K562 (cell line): Measurements from ENCODE around the gene SIRT7. TPM values are rescaled to one million over a fixed set of nuclear protein-coding genes. Genes with fewer than 3 reads are reported as not detected.

ENCODE experiments used
- CHD2 ChIP-seq: IDR thresholded peaks from 2 replicates; pipeline ENCODE4 v1.6.1; 2011; ENCODE audit warnings: low read depth, low read length
- CXXC5 ChIP-seq: fragments of 250-450 bp; sonication (Bioruptor Pico); IDR thresholded peaks from 2 replicates; pipeline ENCODE4 v1.8.0; 2022; ENCODE audit warnings: inconsistent platforms, mild to moderate bottlenecking, moderate library complexity
- ELF4 ChIP-seq: fragments of 450-650 bp; formaldehyde crosslinking; IDR thresholded peaks from 2 replicates; pipeline ENCODE4 v1.4.0; 2022; ENCODE audit warnings: missing genetic modification characterization
- ETV1 ChIP-seq: fragments of 450-650 bp; conservative IDR thresholded peaks from 2 replicates; pipeline ENCODE4 v1.6.1; 2016; ENCODE audit warnings: missing genetic modification characterization, control low read depth, low read depth, missing compliant biosample characterization
- FIP1L1 ChIP-seq: fragments of 200-400 bp; formaldehyde crosslinking; IDR thresholded peaks from 2 replicates; pipeline ENCODE4 v1.6.1; 2018; ENCODE audit warnings: mild to moderate bottlenecking, low read depth, low read length; ENCODE audit not compliant: poor library complexity, severe bottlenecking
- FOXP4 ChIP-seq: sonication (generic); formaldehyde crosslinking; IDR thresholded peaks from 2 replicates; pipeline ENCODE4 v1.8.0; 2022; ENCODE audit warnings: mild to moderate bottlenecking, missing genetic modification reagents, borderline replicate concordance
- GTF2E2 ChIP-seq: fragments of 200-800 bp; sonication (Bioruptor generic); IDR thresholded peaks from 2 replicates; pipeline ENCODE4 v1.6.1; 2016; ENCODE audit warnings: missing genetic modification characterization, missing compliant biosample characterization
- HDAC1 ChIP-seq, 2 experiments: fragments of 450-650 bp; IDR thresholded peaks; 2 replicates each; pipeline ENCODE4 v1.6.1; 2016 to 2017; ENCODE audit warnings: inconsistent platforms in 1 of 2, mild to moderate bottlenecking in 1 of 2, moderate library complexity in 1 of 2
- JUNB ChIP-seq: fragments of 450-650 bp; formaldehyde crosslinking; conservative IDR thresholded peaks from 2 replicates; pipeline ENCODE4 v1.4.0; 2020; ENCODE audit warnings: mild to moderate bottlenecking
- L3MBTL2 ChIP-seq: fragments of 450-650 bp; IDR thresholded peaks from 2 replicates; pipeline ENCODE4 v1.6.1; 2016; ENCODE audit warnings: mild to moderate bottlenecking, moderate library complexity
- MBD2 ChIP-seq: sonication (generic); IDR thresholded peaks from 2 replicates; pipeline ENCODE4 v1.6.1; 2016; ENCODE audit warnings: low read depth, borderline replicate concordance
- MIER1 ChIP-seq: fragments of 450-650 bp; IDR thresholded peaks from 2 replicates; pipeline ENCODE4 v1.6.1; 2016; ENCODE audit warnings: antibody characterized with exemption, mild to moderate bottlenecking, low read depth
- NCOA4 ChIP-seq: fragments of 450-650 bp; IDR thresholded peaks from 2 replicates; pipeline ENCODE4 v1.6.1; 2018; ENCODE audit warnings: mild to moderate bottlenecking; ENCODE audit not compliant: partially characterized antibody
- PHF20 ChIP-seq: fragments of 450-650 bp; IDR thresholded peaks from 2 replicates; pipeline ENCODE4 v1.6.1; 2018; ENCODE audit not compliant: partially characterized antibody
- POLR2AphosphoS5 ChIP-seq: IDR thresholded peaks from 2 replicates; pipeline ENCODE4 v1.6.1; 2011; ENCODE audit warnings: mild to moderate bottlenecking, low read depth, low read length, moderate library complexity; ENCODE audit not compliant: control insufficient read depth, insufficient read depth
- PRPF4 ChIP-seq: fragments of 200-400 bp; formaldehyde crosslinking; IDR thresholded peaks from one replicate; pipeline ENCODE4 v1.6.1; 2017; ENCODE audit warnings: low read length, low read depth, mild to moderate bottlenecking; ENCODE audit not compliant: insufficient read depth, poor library complexity, severe bottlenecking
- RAD51 ChIP-seq: fragments of 450-650 bp; IDR thresholded peaks from 2 replicates; pipeline ENCODE4 v1.7.1; 2016; ENCODE audit warnings: low read depth, mild to moderate bottlenecking, borderline replicate concordance
- RBM14 ChIP-seq: fragments of 200-400 bp; formaldehyde crosslinking; IDR thresholded peaks from 2 replicates; pipeline ENCODE4 v1.6.1; 2018; ENCODE audit warnings: low read depth, mild to moderate bottlenecking, low read length, moderate library complexity, borderline replicate concordance; ENCODE audit not compliant: insufficient read depth
- RCOR1 ChIP-seq, 2 experiments: IDR thresholded peaks; 2 replicates each; pipeline ENCODE4 v1.6.1; 2012; ENCODE audit warnings: low read depth in 2 of 2, low read length in 2 of 2, borderline replicate concordance in 1 of 2, improper control_type of control experiment in 1 of 2
- XRCC5 ChIP-seq: fragments of 200-400 bp; formaldehyde crosslinking; IDR thresholded peaks from 2 replicates; pipeline ENCODE4 v1.6.1; 2017; ENCODE audit warnings: low read depth, mild to moderate bottlenecking, low read length
- polyA plus RNA-seq, 8 experiments: library from polyadenylated mRNA; depleted of rRNA in 4 of 8; stranded (reverse) in 5 of 8; unstranded in 3 of 8; fragments of >200 nt; fragmentation: Nextera tagmentation in 2 of 8; fragmentation: Illumina TruSeq in 1 of 8; extraction: Ambion mirVana in 2 of 8; extraction: Trizol in 1 of 8; gene quantifications; 2 replicates each; pipeline versions ENCODE4 v1.2.1 to v1.2.3, GENCODE V29; 2011 to 2014; ENCODE audit warnings: inconsistent platforms in 1 of 8, missing spikeins in 1 of 8
- total RNA-seq, 7 experiments: library from RNA; depleted of rRNA in 6 of 7; stranded (reverse); fragments of >200 nt in 6 of 7; fragmentation: Illumina TruSeq in 2 of 7; extraction: Trizol in 2 of 7; gene quantifications; 2 replicates each; pipeline versions ENCODE4 v1.2.1 to v1.2.3, GENCODE V29; 2011 to 2021; ENCODE audit warnings: low replicate concordance in 1 of 7
- TF ChIP-seq, protein P1 (sequence below): sonication (generic); formaldehyde crosslinking; IDR thresholded peaks from 2 replicates; pipeline ENCODE4 v1.8.1; 2023; ENCODE audit warnings: mild to moderate bottlenecking, missing genetic modification reagents
- TF ChIP-seq, protein P2 (sequence below): fragments of 250-450 bp; sonication (Bioruptor Pico); IDR thresholded peaks from 2 replicates; pipeline ENCODE4 v1.4.0; 2020; ENCODE audit warnings: mild to moderate bottlenecking

The SIRT7 gene
- total and polyA plus RNA-seq, 9 of the 15 experiments (the other 6 are each of a cell fraction or from before 2014, with no cell fraction given), result 1.6 to 54.8 (median 20.3) TPM

DNA sequence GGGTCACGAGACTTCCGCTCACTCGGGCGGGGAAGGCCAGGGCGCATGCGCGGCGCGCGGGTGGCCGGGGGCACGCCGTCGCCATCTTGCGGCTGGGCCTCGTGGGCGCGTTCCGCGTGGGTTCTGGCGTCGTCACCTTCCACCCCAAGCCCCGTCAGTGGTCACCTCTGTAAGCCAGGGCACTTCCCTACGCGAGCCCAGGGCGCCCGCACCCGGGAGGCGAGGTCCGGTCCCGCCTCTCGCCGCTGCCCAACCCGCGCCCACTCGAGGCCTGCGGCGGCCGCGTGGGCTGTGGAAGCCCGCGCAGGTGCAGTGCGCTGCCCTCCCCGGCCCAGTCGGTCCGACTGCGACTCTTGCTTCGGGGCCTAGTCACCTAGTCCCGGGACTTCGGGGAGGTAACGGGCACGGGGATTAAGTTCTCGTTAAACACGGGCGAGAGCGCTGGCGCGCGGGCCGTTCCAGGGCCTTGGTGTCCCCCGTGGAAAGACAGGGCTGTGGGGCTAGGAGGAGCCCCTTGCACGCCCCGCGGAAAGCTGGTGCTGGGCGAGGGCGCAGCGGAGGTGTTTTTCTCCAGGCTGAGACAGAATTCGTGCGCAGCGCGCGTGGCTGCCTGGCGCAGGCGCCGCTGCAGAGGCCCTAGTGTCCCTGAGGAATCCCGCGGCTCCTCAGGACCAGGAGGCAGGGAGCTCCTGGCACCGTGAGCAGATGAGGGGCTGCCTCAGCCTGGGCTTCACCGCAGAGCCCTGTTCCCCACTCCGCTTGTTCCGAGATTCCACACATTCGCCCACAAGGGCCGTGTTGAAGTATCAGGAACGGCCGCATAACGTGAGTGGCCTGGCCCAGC, 46.4 kb downstream of the SIRT7 start (continued):
- TF ChIP-seq NCOA4, result no peak
- peak; percentile 98 for TF ChIP-seq L3MBTL2
- peak; percentile 91 for TF ChIP-seq ETV1 (tag)
- peak; percentile 80 for TF ChIP-seq PHF20
- peak; percentile 74 for TF ChIP-seq PRPF4
- peak; percentile 39; the same call in 1 of the 2 replicates for TF ChIP-seq CHD2
- TF ChIP-seq ELF4, result peak; percentile 44; the same call in 1 of the 2 replicates
- TF ChIP-seq FIP1L1, result peak; percentile 86
- TF ChIP-seq JUNB, result no peak
- TF ChIP-seq, protein P1, sequence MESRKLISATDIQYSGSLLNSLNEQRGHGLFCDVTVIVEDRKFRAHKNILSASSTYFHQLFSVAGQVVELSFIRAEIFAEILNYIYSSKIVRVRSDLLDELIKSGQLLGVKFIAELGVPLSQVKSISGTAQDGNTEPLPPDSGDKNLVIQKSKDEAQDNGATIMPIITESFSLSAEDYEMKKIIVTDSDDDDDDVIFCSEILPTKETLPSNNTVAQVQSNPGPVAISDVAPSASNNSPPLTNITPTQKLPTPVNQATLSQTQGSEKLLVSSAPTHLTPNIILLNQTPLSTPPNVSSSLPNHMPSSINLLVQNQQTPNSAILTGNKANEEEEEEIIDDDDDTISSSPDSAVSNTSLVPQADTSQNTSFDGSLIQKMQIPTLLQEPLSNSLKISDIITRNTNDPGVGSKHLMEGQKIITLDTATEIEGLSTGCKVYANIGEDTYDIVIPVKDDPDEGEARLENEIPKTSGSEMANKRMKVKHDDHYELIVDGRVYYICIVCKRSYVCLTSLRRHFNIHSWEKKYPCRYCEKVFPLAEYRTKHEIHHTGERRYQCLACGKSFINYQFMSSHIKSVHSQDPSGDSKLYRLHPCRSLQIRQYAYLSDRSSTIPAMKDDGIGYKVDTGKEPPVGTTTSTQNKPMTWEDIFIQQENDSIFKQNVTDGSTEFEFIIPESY (CRISPR knock-in tag), result 0 out of 2 replicates have a peak, but pooled peaks have one; percentile 27
- peak; percentile 77 for TF ChIP-seq CXXC5 (CRISPR knock-in tag)
- TF ChIP-seq RAD51, result peak; percentile 51; the same call in 1 of the 2 replicates
- TF ChIP-seq MBD2, result peak; percentile 32; the same call in 1 of the 2 replicates
- TF ChIP-seq HDAC1 (IDR thresholded peaks at IDR 0.05), result peak in 1 of 2 experiments; percentile 83; a peak in 2 of 4 replicates
- TF ChIP-seq, protein P2, sequence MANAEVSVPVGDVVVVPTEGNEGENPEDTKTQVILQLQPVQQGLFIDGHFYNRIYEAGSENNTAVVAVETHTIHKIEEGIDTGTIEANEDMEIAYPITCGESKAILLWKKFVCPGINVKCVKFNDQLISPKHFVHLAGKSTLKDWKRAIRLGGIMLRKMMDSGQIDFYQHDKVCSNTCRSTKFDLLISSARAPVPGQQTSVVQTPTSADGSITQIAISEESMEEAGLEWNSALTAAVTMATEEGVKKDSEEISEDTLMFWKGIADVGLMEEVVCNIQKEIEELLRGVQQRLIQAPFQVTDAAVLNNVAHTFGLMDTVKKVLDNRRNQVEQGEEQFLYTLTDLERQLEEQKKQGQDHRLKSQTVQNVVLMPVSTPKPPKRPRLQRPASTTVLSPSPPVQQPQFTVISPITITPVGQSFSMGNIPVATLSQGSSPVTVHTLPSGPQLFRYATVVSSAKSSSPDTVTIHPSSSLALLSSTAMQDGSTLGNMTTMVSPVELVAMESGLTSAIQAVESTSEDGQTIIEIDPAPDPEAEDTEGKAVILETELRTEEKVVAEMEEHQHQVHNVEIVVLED (CRISPR knock-in tag), result peak; percentile 57
- TF ChIP-seq FOXP4 (CRISPR knock-in tag), result peak; percentile 25; the same call in 1 of the 2 replicates
- 0 out of 4 replicates have a peak, but pooled peaks of 1 of the 2 experiments have one; percentile 4 for TF ChIP-seq RCOR1 (IDR thresholded peaks at IDR 0.05; ENCODE audit: borderline replicate concordance in 1 of 2, low read depth in 2 of 2, low read length in 2 of 2)
- peak; percentile 74 for TF ChIP-seq POLR2AphosphoS5
- peak; percentile 30; the same call in 1 of the 2 replicates for TF ChIP-seq GTF2E2 (tag)
- TF ChIP-seq MIER1, result no peak
- TF ChIP-seq RBM14, result peak; percentile 99
- no peak for TF ChIP-seq XRCC5
